ENCODE measurements around the gene TNFAIP2. TPM values are rescaled to one million over a fixed set of nuclear protein-coding genes. Genes with fewer than 3 reads are reported as not detected.

TNFAIP2 gene
- total RNA-seq, 1 donor from 2014 or later, result 82.7 TPM

DNA sequence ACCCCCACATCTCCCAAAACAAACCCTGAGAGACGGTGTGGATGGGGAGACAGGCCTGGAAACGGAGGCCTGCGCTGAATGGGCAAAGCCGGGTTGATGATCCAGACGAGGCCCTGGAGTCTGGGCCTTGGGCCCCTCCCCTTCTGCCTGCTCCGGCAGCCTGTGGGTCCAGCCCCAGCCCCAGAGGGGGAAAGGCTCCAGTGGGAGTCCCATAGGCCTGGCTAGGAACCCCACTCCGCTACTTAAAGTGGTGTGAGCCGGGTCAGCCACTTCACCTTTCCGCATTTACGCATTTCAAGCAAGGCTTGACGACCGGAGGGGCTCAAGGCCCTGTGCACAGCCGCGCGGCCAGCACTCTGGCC lies 695 bp upstream of the TNFAIP2 start:
- DNase-seq (ENCODE audit: extremely low spot score in 2 of 2), result no peak
- Histone ChIP-seq H3K27me3 (no peaks in the 10 kb centered on the region), H3K4me1 (peaks cover 77% of the 10 kb centered on the region), H3K4me3 (peak overlapping the region; percentile 53 to 59), H3K36me3 (no peaks in the 10 kb centered on the region), H3K9me3 (no peaks in the 10 kb centered on the region), H3K27ac (peak overlapping the region; percentile 93)
- TF ChIP-seq, protein P1, sequence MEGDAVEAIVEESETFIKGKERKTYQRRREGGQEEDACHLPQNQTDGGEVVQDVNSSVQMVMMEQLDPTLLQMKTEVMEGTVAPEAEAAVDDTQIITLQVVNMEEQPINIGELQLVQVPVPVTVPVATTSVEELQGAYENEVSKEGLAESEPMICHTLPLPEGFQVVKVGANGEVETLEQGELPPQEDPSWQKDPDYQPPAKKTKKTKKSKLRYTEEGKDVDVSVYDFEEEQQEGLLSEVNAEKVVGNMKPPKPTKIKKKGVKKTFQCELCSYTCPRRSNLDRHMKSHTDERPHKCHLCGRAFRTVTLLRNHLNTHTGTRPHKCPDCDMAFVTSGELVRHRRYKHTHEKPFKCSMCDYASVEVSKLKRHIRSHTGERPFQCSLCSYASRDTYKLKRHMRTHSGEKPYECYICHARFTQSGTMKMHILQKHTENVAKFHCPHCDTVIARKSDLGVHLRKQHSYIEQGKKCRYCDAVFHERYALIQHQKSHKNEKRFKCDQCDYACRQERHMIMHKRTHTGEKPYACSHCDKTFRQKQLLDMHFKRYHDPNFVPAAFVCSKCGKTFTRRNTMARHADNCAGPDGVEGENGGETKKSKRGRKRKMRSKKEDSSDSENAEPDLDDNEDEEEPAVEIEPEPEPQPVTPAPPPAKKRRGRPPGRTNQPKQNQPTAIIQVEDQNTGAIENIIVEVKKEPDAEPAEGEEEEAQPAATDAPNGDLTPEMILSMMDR (IDR thresholded peaks at IDR 0.05), result no peak
- TF ChIP-seq POLR2A (IDR thresholded peaks at IDR 0.05) (no peak), POLR2AphosphoS5 (IDR thresholded peaks at IDR 0.05; ENCODE audit: insufficient read depth in 1 of 2, low read depth in 1 of 2) (no peak)
- intact Hi-C loops (cut with DNase I), result loop anchor here (5.0 kb wide), 2 partner anchors 85 to 265 kb away; partner anchors contain the start of gene MARK3

DNA sequence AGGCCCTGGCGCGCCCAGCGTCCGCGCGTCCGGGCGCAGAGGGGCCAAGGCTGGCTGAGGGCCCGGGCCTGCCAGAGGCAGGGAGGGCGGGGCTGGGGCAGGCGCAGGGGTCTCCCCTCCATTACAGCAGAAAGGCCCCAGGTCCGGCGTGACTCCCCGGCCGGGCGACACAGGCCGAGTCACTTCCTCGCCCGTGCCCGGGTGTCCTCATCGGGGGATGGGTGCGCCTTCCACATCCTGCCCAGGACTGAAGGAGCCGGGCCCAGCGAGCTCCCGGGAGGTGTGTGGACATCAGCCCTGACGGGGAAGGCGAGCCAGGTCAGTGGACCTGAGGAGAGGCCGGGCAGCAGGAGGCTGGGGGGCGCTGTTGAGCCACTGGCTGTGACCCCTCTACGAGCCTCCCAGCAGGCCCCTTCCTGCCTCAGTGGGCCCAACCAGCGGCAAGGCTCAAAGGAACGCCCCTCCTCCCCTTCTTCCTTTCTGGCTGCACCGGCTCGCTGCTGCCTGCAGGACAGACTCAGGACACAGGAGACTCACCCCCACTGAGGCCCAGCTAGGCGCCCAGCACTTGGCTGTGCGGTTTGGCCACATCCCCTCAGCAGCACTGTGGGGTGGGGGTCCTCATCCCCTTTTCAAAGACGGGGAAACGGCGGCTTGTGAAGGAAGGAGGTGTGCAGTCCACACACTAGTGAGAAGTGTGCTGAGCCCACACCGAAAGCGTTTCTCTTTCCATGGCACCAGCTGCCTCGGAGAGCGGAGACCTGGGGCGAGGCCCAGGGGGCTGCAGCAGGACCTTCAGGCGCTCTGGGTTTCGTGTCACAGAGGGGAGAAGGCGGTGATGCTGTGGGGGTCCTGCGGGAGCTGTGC lies 606 bp downstream of the TNFAIP2 start:
- no peaks in the 10 kb centered on the region for H3K36me3 ChIP-seq
- H3K27ac ChIP-seq, result peak overlapping the region; percentile 93
- peaks cover 82% of the 10 kb centered on the region for H3K4me1 ChIP-seq
- DNase-seq (ENCODE audit: extremely low spot score in 2 of 2), result no peak
- peak in 1 of 2 donors; percentile 5 for TF ChIP-seq POLR2AphosphoS5 (IDR thresholded peaks at IDR 0.05; ENCODE audit: insufficient read depth in 1 of 2, low read depth in 1 of 2)
- no peak for TF ChIP-seq POLR2A (IDR thresholded peaks at IDR 0.05)
- TF ChIP-seq, protein P1 (IDR thresholded peaks at IDR 0.05), result peak in 1 of 3 experiments; percentile 30
- no peaks in the 10 kb centered on the region for H3K9me3 ChIP-seq
- intact Hi-C loops (cut with DNase I), result loop anchor here (5.0 kb wide), 2 partner anchors 83 to 263 kb away; partner anchors contain the start of gene MARK3
- H3K4me3 ChIP-seq, result peak overlapping the region; percentile 53 to 59
- H3K27me3 ChIP-seq, result no peaks in the 10 kb centered on the region

- Histone ChIP-seq H3K4me1 (peaks cover 86% of the 10 kb centered on the region), H3K27ac (peak overlapping the region; percentile 93), H3K36me3 (no peaks in the 10 kb centered on the region), H3K9me3 (no peaks in the 10 kb centered on the region), H3K4me3 (peak overlapping the region; percentile 53 to 59), H3K27me3 (no peaks in the 10 kb centered on the region)
- TF ChIP-seq, protein P1 (IDR thresholded peaks at IDR 0.05), result no peak
- TF ChIP-seq POLR2AphosphoS5 (IDR thresholded peaks at IDR 0.05; ENCODE audit: insufficient read depth in 1 of 2, low read depth in 1 of 2) (no peak), POLR2A (IDR thresholded peaks at IDR 0.05) (no peak)
- intact Hi-C loops (cut with DNase I), result loop anchor here (5.0 kb wide), 2 partner anchors 83 to 263 kb away; partner anchors contain the start of gene MARK3
- no peak for DNase-seq (ENCODE audit: extremely low spot score in 2 of 2)
Measured at GRCh38 chr14:103124501-103125001, 1.3 kb downstream of the TNFAIP2 start.

GRCh38 chr14:103125098-103126070 lies 2.1 kb downstream of the TNFAIP2 start:
- peaks cover 94% of the 10 kb centered on the region for H3K4me1 ChIP-seq
- no peaks in the 10 kb centered on the region for H3K9me3 ChIP-seq
- no peaks in the 10 kb centered on the region for H3K27me3 ChIP-seq
- TF ChIP-seq POLR2AphosphoS5 (IDR thresholded peaks at IDR 0.05; ENCODE audit: insufficient read depth in 1 of 2, low read depth in 1 of 2), result no peak
- no peak for TF ChIP-seq POLR2A (IDR thresholded peaks at IDR 0.05)
- TF ChIP-seq, protein P1 (IDR thresholded peaks at IDR 0.05), result no peak
- intact Hi-C loops (cut with DNase I), result no loop called here
- DNase-seq (ENCODE audit: extremely low spot score in 2 of 2), result no peak
- H3K27ac ChIP-seq, result peak overlapping the region; percentile 93
- H3K36me3 ChIP-seq, result peaks cover 0 to 5% of the 10 kb centered on the region in 2 donors
- peak overlapping the region in 1 of 2 donors; percentile 1 for H3K4me3 ChIP-seq
